ENCODE measurements around the gene STKLD1. TPM values are rescaled to one million over a fixed set of nuclear protein-coding genes. Genes with fewer than 3 reads are reported as not detected.
A peak's percentile ranks its signal among the peaks of the same experiment; 100 is the strongest.

STKLD1 gene
- total and polyA plus RNA-seq, 9 of the 15 experiments (the other 6 are each of a cell fraction or from before 2014, with no cell fraction given): 0.10 to 0.65 (median 0.33) TPM; not detected in 2

DNA sequence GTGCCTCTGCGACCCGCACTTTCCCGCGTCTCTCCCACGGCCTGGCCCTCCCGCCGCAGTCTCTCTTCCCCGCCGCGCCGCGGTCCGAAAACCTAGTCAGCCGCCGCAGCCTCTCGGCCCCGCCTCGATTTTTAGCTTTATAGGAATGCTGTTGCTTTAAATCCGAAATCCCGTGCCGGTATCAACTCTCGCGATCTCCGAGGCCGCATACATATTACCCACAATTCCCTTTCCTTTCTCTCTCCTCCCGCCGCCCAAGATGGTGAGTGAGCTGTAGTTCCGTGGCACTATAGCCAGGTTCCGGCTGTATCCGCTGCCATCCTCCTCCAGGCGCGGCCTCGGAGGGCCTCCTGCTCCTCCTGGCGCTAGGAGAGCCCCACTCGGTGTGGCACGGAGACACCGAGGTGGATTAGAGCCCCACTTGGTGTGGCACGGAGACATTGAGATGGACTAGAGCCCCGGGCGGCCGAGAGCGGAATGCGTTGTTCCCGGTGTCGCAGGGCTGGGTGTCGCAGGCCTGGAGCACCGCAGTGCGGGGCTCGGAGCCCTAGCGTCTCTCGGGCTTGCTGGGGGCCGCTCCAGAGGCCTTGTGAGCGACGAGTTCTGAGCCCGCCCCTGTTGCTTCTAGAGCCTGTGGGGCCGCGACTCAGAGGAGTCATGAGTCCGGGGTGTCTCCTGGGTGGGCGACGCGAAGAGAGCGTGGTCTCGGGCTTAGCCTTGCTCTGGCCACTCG is 28.0 kb upstream of the STKLD1 start, which contains the start of the genes MED22 and RPL7A (continued):
- TF ChIP-seq, protein P1, sequence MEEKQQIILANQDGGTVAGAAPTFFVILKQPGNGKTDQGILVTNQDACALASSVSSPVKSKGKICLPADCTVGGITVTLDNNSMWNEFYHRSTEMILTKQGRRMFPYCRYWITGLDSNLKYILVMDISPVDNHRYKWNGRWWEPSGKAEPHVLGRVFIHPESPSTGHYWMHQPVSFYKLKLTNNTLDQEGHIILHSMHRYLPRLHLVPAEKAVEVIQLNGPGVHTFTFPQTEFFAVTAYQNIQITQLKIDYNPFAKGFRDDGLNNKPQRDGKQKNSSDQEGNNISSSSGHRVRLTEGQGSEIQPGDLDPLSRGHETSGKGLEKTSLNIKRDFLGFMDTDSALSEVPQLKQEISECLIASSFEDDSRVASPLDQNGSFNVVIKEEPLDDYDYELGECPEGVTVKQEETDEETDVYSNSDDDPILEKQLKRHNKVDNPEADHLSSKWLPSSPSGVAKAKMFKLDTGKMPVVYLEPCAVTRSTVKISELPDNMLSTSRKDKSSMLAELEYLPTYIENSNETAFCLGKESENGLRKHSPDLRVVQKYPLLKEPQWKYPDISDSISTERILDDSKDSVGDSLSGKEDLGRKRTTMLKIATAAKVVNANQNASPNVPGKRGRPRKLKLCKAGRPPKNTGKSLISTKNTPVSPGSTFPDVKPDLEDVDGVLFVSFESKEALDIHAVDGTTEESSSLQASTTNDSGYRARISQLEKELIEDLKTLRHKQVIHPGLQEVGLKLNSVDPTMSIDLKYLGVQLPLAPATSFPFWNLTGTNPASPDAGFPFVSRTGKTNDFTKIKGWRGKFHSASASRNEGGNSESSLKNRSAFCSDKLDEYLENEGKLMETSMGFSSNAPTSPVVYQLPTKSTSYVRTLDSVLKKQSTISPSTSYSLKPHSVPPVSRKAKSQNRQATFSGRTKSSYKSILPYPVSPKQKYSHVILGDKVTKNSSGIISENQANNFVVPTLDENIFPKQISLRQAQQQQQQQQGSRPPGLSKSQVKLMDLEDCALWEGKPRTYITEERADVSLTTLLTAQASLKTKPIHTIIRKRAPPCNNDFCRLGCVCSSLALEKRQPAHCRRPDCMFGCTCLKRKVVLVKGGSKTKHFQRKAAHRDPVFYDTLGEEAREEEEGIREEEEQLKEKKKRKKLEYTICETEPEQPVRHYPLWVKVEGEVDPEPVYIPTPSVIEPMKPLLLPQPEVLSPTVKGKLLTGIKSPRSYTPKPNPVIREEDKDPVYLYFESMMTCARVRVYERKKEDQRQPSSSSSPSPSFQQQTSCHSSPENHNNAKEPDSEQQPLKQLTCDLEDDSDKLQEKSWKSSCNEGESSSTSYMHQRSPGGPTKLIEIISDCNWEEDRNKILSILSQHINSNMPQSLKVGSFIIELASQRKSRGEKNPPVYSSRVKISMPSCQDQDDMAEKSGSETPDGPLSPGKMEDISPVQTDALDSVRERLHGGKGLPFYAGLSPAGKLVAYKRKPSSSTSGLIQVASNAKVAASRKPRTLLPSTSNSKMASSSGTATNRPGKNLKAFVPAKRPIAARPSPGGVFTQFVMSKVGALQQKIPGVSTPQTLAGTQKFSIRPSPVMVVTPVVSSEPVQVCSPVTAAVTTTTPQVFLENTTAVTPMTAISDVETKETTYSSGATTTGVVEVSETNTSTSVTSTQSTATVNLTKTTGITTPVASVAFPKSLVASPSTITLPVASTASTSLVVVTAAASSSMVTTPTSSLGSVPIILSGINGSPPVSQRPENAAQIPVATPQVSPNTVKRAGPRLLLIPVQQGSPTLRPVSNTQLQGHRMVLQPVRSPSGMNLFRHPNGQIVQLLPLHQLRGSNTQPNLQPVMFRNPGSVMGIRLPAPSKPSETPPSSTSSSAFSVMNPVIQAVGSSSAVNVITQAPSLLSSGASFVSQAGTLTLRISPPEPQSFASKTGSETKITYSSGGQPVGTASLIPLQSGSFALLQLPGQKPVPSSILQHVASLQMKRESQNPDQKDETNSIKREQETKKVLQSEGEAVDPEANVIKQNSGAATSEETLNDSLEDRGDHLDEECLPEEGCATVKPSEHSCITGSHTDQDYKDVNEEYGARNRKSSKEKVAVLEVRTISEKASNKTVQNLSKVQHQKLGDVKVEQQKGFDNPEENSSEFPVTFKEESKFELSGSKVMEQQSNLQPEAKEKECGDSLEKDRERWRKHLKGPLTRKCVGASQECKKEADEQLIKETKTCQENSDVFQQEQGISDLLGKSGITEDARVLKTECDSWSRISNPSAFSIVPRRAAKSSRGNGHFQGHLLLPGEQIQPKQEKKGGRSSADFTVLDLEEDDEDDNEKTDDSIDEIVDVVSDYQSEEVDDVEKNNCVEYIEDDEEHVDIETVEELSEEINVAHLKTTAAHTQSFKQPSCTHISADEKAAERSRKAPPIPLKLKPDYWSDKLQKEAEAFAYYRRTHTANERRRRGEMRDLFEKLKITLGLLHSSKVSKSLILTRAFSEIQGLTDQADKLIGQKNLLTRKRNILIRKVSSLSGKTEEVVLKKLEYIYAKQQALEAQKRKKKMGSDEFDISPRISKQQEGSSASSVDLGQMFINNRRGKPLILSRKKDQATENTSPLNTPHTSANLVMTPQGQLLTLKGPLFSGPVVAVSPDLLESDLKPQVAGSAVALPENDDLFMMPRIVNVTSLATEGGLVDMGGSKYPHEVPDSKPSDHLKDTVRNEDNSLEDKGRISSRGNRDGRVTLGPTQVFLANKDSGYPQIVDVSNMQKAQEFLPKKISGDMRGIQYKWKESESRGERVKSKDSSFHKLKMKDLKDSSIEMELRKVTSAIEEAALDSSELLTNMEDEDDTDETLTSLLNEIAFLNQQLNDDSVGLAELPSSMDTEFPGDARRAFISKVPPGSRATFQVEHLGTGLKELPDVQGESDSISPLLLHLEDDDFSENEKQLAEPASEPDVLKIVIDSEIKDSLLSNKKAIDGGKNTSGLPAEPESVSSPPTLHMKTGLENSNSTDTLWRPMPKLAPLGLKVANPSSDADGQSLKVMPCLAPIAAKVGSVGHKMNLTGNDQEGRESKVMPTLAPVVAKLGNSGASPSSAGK (IDR thresholded peaks at IDR 0.05): peak; percentile 54
- TF ChIP-seq TAL1 (IDR thresholded peaks at IDR 0.05) (no peak), ZNF133 (CRISPR knock-in tag; IDR thresholded peaks at IDR 0.05) (no peak), TRIM24 (IDR thresholded peaks at IDR 0.05) (peak in 1 of 2 experiments; percentile 73; a peak in 2 of 4 replicates), ZNF41 (CRISPR knock-in tag; conservative IDR thresholded peaks at IDR 0.05) (no peak), RBM14 (IDR thresholded peaks at IDR 0.05; ENCODE audit: borderline replicate concordance, insufficient read depth, low read depth, low read length) (0 out of 2 replicates have a peak, but pooled peaks have one; percentile 76), CREB1 (IDR thresholded peaks at IDR 0.05) (peak; percentile 54; the same call in 1 of the 2 replicates), CREB1 (CRISPR knock-in tag; IDR thresholded peaks at IDR 0.05) (no peak; the same call in 1 of the 2 replicates), MBD2 (IDR thresholded peaks at IDR 0.05; ENCODE audit: borderline replicate concordance, low read depth) (peak; percentile 92), CBFB (CRISPR knock-in tag; IDR thresholded peaks at IDR 0.05) (no peak), CEBPB (tag; IDR thresholded peaks at IDR 0.05) (no peak), ZNF146 (CRISPR knock-in tag; IDR thresholded peaks at IDR 0.05; ENCODE audit: unreplicated experiment) (no peak), SMARCE1 (IDR thresholded peaks at IDR 0.05) (no peak; the same call in 1 of the 2 replicates), MTA1 (IDR thresholded peaks at IDR 0.05; ENCODE audit: borderline replicate concordance) (peak; percentile 34; the same call in 1 of the 2 replicates), POLR2H (tag; IDR thresholded peaks at IDR 0.05; ENCODE audit: low read depth) (peak; percentile 95)
- TF ChIP-seq, protein P2, sequence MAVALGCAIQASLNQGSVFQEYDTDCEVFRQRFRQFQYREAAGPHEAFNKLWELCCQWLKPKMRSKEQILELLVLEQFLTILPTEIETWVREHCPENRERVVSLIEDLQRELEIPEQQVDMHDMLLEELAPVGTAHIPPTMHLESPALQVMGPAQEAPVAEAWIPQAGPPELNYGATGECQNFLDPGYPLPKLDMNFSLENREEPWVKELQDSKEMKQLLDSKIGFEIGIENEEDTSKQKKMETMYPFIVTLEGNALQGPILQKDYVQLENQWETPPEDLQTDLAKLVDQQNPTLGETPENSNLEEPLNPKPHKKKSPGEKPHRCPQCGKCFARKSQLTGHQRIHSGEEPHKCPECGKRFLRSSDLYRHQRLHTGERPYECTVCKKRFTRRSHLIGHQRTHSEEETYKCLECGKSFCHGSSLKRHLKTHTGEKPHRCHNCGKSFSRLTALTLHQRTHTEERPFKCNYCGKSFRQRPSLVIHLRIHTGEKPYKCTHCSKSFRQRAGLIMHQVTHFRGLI (CRISPR knock-in tag; IDR thresholded peaks at IDR 0.05): 0 out of 2 replicates have a peak, but pooled peaks have one; percentile 17

Measured in K562 (cell line).